ENCODE data around the gene LRRC1. TPM values are rescaled to one million over a fixed set of nuclear protein-coding genes. Genes with fewer than 3 reads are reported as not detected.

Gene LRRC1
- polyA plus RNA-seq, 12 donors = 5.7 to 18.8 (median 9.7) TPM; not detected in 1

DNA sequence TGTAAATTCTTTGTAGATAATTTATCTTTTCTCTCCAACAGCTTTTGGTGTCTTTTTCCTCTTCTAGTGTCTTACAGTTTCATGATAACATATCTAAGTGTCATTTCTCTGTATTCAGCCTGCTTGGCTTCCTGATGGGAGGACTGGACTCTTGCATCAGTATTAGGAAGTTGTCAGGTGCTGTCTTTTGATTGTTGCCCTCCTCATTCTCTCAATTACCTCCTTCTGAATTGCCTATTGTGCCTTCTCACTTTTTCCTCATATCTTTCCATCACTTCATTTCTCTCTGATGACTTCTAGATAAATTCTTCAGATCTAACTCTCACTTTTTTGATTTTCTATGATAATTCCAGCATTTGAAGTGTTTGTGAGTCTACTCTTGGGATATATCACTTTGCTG is 162.0 kb downstream of the LRRC1 start:
- DNase-seq = no peak

GRCh38 chr6:53959717-53960116 is 164.9 kb downstream of the LRRC1 start:
- no peak for DNase-seq

DNA sequence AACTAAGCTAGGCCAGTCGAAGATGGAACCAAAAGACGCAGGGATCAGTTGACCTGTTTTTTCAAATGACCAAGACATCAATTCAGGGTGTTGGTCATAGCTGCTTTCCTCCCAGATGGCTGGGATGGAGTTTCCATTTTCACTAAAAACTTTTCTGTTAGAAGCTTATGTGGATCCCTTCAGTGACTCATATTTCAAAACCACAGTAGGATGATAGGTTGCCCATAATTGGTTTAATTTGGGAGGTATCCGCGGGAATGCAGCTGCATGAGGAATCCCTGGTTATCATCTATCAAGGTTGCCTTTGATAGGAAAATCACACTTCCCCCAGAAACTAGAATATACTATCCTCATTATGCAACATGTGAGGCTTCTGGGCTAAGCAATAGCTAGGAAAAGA is 165.5 kb downstream of the LRRC1 start:
- DNase-seq = no peak

GRCh38 chr6:53961679-53962370 is 167.0 kb downstream of the LRRC1 start:
- DNase-seq = no peak

- no peak for DNase-seq
Observed at GRCh38 chr6:53962646-53963045, 167.8 kb downstream of the LRRC1 start.

- no peak for DNase-seq
Observed at GRCh38 chr6:53967415-53967814, 172.6 kb downstream of the LRRC1 start.

Other genes starting within 250 kb of the LRRC1 start
- gene GCLC, start 249.9 kb upstream of the LRRC1 start, polyA plus RNA-seq (ENCODE audit: insufficient read length in 12 of 12) = 10 to 100 TPM in 6 of 12 donors, 1 to 10 TPM in 5, not detected in 1; 6.6 to 33.2 (median 10.2) TPM
- gene KLHL31, start 129.2 kb upstream of the LRRC1 start, polyA plus RNA-seq (ENCODE audit: insufficient read length in 12 of 12) = 10 to 100 TPM; 24.0 to 87.9 (median 72.2) TPM